GM12878 (cell line): ENCODE data around the gene ZNF577. TPM values are rescaled to one million over a fixed set of nuclear protein-coding genes. Genes with fewer than 3 reads are reported as not detected.

Source experiments
- ATAC-seq: fragments of 200-7000 bp; cut with Tn5 transposase; 3 replicates; pipeline ENCODE4 v1.9.1; 2020; ENCODE audit warnings: mild to moderate bottlenecking, moderate library complexity
- BruUV-seq: library from RNA; stranded (reverse); fragments of 400-500 nt; replicated peaks from 2 replicates; lab custom pipeline; 2021; lab: Mats Ljungman, UMichigan
- CTCF ChIA-PET: fragments of 300-600 bp; sonication (Branson Sonifier 250); formaldehyde crosslinking; extraction: SDS; loops from one replicate; lab custom pipeline; 2021; ENCODE audit warnings: inconsistent platforms; lab: Yijun Ruan, JAX
- POLR2A ChIA-PET: fragments of 350-600 bp; formaldehyde crosslinking; extraction: SDS; loops from one replicate; lab custom pipeline; 2021; ENCODE audit warnings: inconsistent platforms; lab: Charles Lee
- RAD21 ChIA-PET: fragments of 300-600 bp; sonication (Branson Sonifier 250); formaldehyde crosslinking; loops from one replicate; lab custom pipeline; 2023; ENCODE audit warnings: antibody characterized with exemption; ENCODE audit not compliant: unreplicated experiment; lab: Charles Lee
- SMC1A ChIA-PET: fragments of 300-600 bp; sonication (Branson Sonifier 250); formaldehyde crosslinking; loops from one replicate; lab custom pipeline; 2023; ENCODE audit not compliant: unreplicated experiment, uncharacterized antibody; lab: Charles Lee
- DNase-seq: peaks from one replicate; pipeline ENCODE4 v3.0.0-alpha.2; 2011; ENCODE audit warnings: low read depth, low spot score
- FAIRE-seq: peaks from 3 replicates; lab custom pipeline; 2011; peaks lifted over from hg19 to GRCh38; lab: Jason Lieb, UNC
- H2AFZ ChIP-seq: 2 replicates; pipeline ENCODE4 v1.6.0; 2011; ENCODE audit warnings: low read depth, low read length, control low read depth; ENCODE audit not compliant: control insufficient read depth
- H3K27ac ChIP-seq: 2 replicates; pipeline ENCODE4 v1.5.1; 2011; ENCODE audit warnings: control low read depth; ENCODE audit not compliant: control insufficient read depth, insufficient read depth
- H3K27me3 ChIP-seq, 2 experiments: replicated peaks in 1 of 2; 2 replicates each; pipeline versions ENCODE4 v1.6.0 to v1.6.1; 2011; ENCODE audit warnings: low read length in 1 of 2; ENCODE audit not compliant: control insufficient read depth in 2 of 2, insufficient read depth in 2 of 2
- H3K36me3 ChIP-seq, 2 experiments: 2 replicates each; pipeline ENCODE4 v1.5.1; 2011; ENCODE audit warnings: low read length in 1 of 2; ENCODE audit not compliant: control insufficient read depth in 2 of 2, insufficient read depth in 2 of 2
- H3K4me1 ChIP-seq: 2 replicates; pipeline ENCODE4 v1.6.1; 2011; ENCODE audit warnings: mild to moderate bottlenecking, low read length, moderate library complexity, mixed read lengths; ENCODE audit not compliant: control insufficient read depth, insufficient read depth
- H3K4me2 ChIP-seq: 2 replicates; pipeline ENCODE4 v1.6.0; 2011; ENCODE audit warnings: control low read depth; ENCODE audit not compliant: control insufficient read depth, insufficient read depth
- H3K4me3 ChIP-seq: fragments of 200-600 bp; sonication (generic); 2 replicates; pipeline ENCODE4 v1.5.1; 2016
- H3K79me2 ChIP-seq: 2 replicates; pipeline ENCODE4 v1.6.0; 2011; ENCODE audit warnings: low read length; ENCODE audit not compliant: control insufficient read depth, insufficient read depth
- H3K9ac ChIP-seq: 2 replicates; pipeline ENCODE4 v1.8.0; 2011; ENCODE audit warnings: low read length, control low read depth, mixed read lengths; ENCODE audit not compliant: control insufficient read depth, insufficient read depth
- H3K9me3 ChIP-seq: replicated peaks from 3 replicates; pipeline ENCODE4 v1.5.1; 2011; ENCODE audit warnings: mild to moderate bottlenecking, low read length; ENCODE audit not compliant: control insufficient read depth, insufficient read depth
- H4K20me1 ChIP-seq: 2 replicates; pipeline ENCODE4 v1.6.0; 2011; ENCODE audit not compliant: control insufficient read depth, insufficient read depth
- BACH1 ChIP-seq: fragments of 450-650 bp; IDR thresholded peaks from 2 replicates; pipeline ENCODE4 v1.6.1; 2017; ENCODE audit warnings: mild to moderate bottlenecking, borderline replicate concordance
- BCL11A ChIP-seq: IDR thresholded peaks from 2 replicates; pipeline ENCODE4 v1.6.1; 2011; ENCODE audit warnings: low read depth, low read length
- BRCA1 ChIP-seq: IDR thresholded peaks from 2 replicates; pipeline ENCODE4 v1.6.1; 2011; ENCODE audit warnings: low read depth, low read length, improper control_type of control experiment
- CBX3 ChIP-seq: fragments of 200-600 bp; sonication (generic); IDR thresholded peaks from 2 replicates; pipeline ENCODE4 v1.6.1; 2016; ENCODE audit warnings: low read depth, borderline replicate concordance
- CBX5 ChIP-seq: sonication (generic); IDR thresholded peaks from 2 replicates; pipeline ENCODE4 v1.6.1; 2016; ENCODE audit warnings: low read depth, moderate library complexity, mild to moderate bottlenecking, inconsistent platforms
- CEBPB ChIP-seq, 2 experiments: fragments of 150-350 bp in 1 of 2; IDR thresholded peaks; 2 replicates each; pipeline ENCODE4 v1.6.1; 2012 to 2014; ENCODE audit warnings: low read depth in 2 of 2, low read length in 2 of 2, borderline replicate concordance in 1 of 2, inconsistent platforms in 1 of 2
- CHD1 ChIP-seq: IDR thresholded peaks from 2 replicates; pipeline ENCODE4 v1.6.1; 2012; ENCODE audit warnings: low read depth, low read length, improper control_type of control experiment
- DPF2 ChIP-seq: fragments of 450-650 bp; IDR thresholded peaks from 2 replicates; pipeline ENCODE4 v1.6.1; 2017; ENCODE audit warnings: mild to moderate bottlenecking
- EP300 ChIP-seq, 2 experiments: fragments of 150-350 bp in 1 of 2; IDR thresholded peaks; 2 replicates each; pipeline ENCODE4 v1.6.1; 2011 to 2012; ENCODE audit warnings: low read depth in 2 of 2, low read length in 2 of 2, borderline replicate concordance in 1 of 2, improper control_type of control experiment in 1 of 2, inconsistent platforms in 1 of 2; ENCODE audit not compliant: control insufficient read depth in 1 of 2
- EZH2 ChIP-seq: IDR thresholded peaks from 2 replicates; pipeline ENCODE4 v1.6.1; 2012; ENCODE audit warnings: low read depth, mild to moderate bottlenecking, control low read depth, inconsistent platforms, low read length, borderline replicate concordance; ENCODE audit not compliant: control insufficient read depth
- KLF5 ChIP-seq: fragments of 450-650 bp; IDR thresholded peaks from 2 replicates; pipeline ENCODE4 v1.6.1; 2014; ENCODE audit warnings: mild to moderate bottlenecking; ENCODE audit not compliant: partially characterized antibody
- LARP7 ChIP-seq: fragments of 450-650 bp; IDR thresholded peaks from 2 replicates; pipeline ENCODE4 v1.6.1; 2017; ENCODE audit warnings: mild to moderate bottlenecking
- NFXL1 ChIP-seq: fragments of 450-650 bp; IDR thresholded peaks from 2 replicates; pipeline ENCODE4 v1.6.1; 2017; ENCODE audit warnings: antibody characterized with exemption, mild to moderate bottlenecking, borderline replicate concordance
- NRF1 ChIP-seq: conservative IDR thresholded peaks from 2 replicates; pipeline ENCODE4 v1.6.1; 2011; ENCODE audit warnings: mild to moderate bottlenecking, low read depth, low read length, improper control_type of control experiment
- SIX5 ChIP-seq: IDR thresholded peaks from 2 replicates; pipeline ENCODE4 v1.6.1; 2011; ENCODE audit warnings: mild to moderate bottlenecking, low read depth, low read length, moderate library complexity; ENCODE audit not compliant: severe bottlenecking
- SMAD5 ChIP-seq: IDR thresholded peaks from 2 replicates; pipeline ENCODE4 v1.6.1; 2016; ENCODE audit warnings: antibody characterized with exemption, low read depth
- SUPT20H ChIP-seq: IDR thresholded peaks from 2 replicates; pipeline ENCODE4 v1.6.1; 2011; ENCODE audit warnings: low read depth, mild to moderate bottlenecking, low read length, moderate library complexity, borderline replicate concordance; ENCODE audit not compliant: control insufficient read depth
- TCF7 ChIP-seq: IDR thresholded peaks from 2 replicates; pipeline ENCODE4 v1.6.1; 2014; ENCODE audit warnings: antibody characterized with exemption, borderline replicate concordance
- ZNF207 ChIP-seq: fragments of 450-650 bp; IDR thresholded peaks from 2 replicates; pipeline ENCODE4 v1.6.1; 2014; ENCODE audit warnings: antibody characterized with exemption, mild to moderate bottlenecking, borderline replicate concordance
- ZNF274 ChIP-seq: IDR thresholded peaks from one replicate; pipeline ENCODE4 v1.8.0; 2011; ENCODE audit not compliant: insufficient read length, insufficient read depth
- WGBS: methylation state at CpG from one replicate; pipeline ENCODE4 v1.1.6; 2016; ENCODE audit warnings: low lambda C conversion rate; ENCODE audit not compliant: insufficient replicate concordance, insufficient coverage; ENCODE audit errors: missing lambda C conversion rate; 5-methylcytosine and 5-hydroxymethylcytosine counted together
- in situ Hi-C: fragments of 300-500 bp; cut with MboI; formaldehyde crosslinking; loops from 9 replicates; pipeline ENCODE4 v1.14.3; 2018; ENCODE audit warnings: mixed read lengths
- intact Hi-C: fragments of 100-400 bp; cut with micrococcal nuclease; formaldehyde crosslinking; loops from one replicate; pipeline ENCODE4 v1.14.2; 2022; ENCODE audit not compliant: unreplicated experiment
- polyA plus RNA-seq, 11 experiments: library from polyadenylated mRNA; depleted of rRNA in 4 of 11; unstranded in 6 of 11; stranded (reverse) in 5 of 11; fragments of >200 nt; fragmentation: Nextera tagmentation in 4 of 11; fragmentation: Illumina TruSeq in 1 of 11; extraction: Ambion mirVana in 4 of 11; extraction: Trizol in 1 of 11; gene quantifications; 1 replicate in 1 of 11; 2 replicates in 10 of 11; pipeline versions ENCODE4 v1.2.1 to v1.2.3, GENCODE V29; 2011 to 2016; ENCODE audit warnings: inconsistent platforms in 2 of 11, missing spikeins in 2 of 11, low read depth in 1 of 11
- total RNA-seq, 4 experiments: library from RNA; depleted of rRNA in 3 of 4; stranded (reverse); fragments of >200 nt in 3 of 4; fragmentation: Illumina TruSeq in 1 of 4; extraction: Trizol in 1 of 4; gene quantifications; 2 replicates each; pipeline versions ENCODE4 v1.2.1 to v1.2.3, GENCODE V29; 2013 to 2021
- TF ChIP-seq, protein P1 (sequence below): fragments of 450-650 bp; IDR thresholded peaks from 2 replicates; pipeline ENCODE4 v1.6.1; 2016; ENCODE audit warnings: mild to moderate bottlenecking, moderate library complexity, borderline replicate concordance
- TF ChIP-seq, protein P2 (sequence below): IDR thresholded peaks from 2 replicates; pipeline ENCODE4 v1.6.1; 2011; ENCODE audit warnings: borderline replicate concordance, low read depth, mild to moderate bottlenecking, moderate library complexity, mixed read lengths, low read length; ENCODE audit not compliant: insufficient read depth; ENCODE audit errors: extremely low read length

The ZNF577 gene
- total and polyA plus RNA-seq, 10 of the 15 experiments (the other 5 are each of a cell fraction or from before 2014, with no cell fraction given): 1.0 to 6.1 (median 4.5) TPM

- 47% methylated on average over 5 of the region's 5 CpGs for WGBS
- no peak overlapping the region for H3K4me3 ChIP-seq
- CTCF ChIA-PET: interaction anchor here (0.5 kb wide), 1 partner anchor 325 kb away, joined by 4 read pairs; no protein-coding TSS in a partner anchor
- peaks cover 23% of the 10 kb centered on the region for H3K9me3 ChIP-seq
- intact Hi-C loops (no loop called here), in situ Hi-C loops (no loop called here)
- DNase-seq: no peak
- no peaks in the 10 kb centered on the region for H3K36me3 ChIP-seq
- H2AFZ ChIP-seq: no peak overlapping the region
- no peak for FAIRE-seq
- no TSS peak for BruUV-seq
- no peak overlapping the region for H3K4me2 ChIP-seq
- no peaks in the 10 kb centered on the region for H3K27me3 ChIP-seq
- RAD21 ChIA-PET: no interaction called here
- no peak overlapping the region for H3K27ac ChIP-seq
- ATAC-seq: no peak
- no peak overlapping the region for H3K9ac ChIP-seq
- H4K20me1 ChIP-seq: no peaks in the 10 kb centered on the region
- SMC1A ChIA-PET: no interaction called here
- H3K79me2 ChIP-seq: no peaks in the 10 kb centered on the region
- POLR2A ChIA-PET: no interaction called here
- H3K4me1 ChIP-seq: no peaks in the 10 kb centered on the region
- TF ChIP-seq NFXL1: no peak
- TF ChIP-seq BRCA1: no peak
- no peak for TF ChIP-seq BACH1
- no peak for TF ChIP-seq CHD1
- TF ChIP-seq DPF2: no peak
- no peak for TF ChIP-seq EZH2
- TF ChIP-seq ZNF274: peak; percentile 87
- TF ChIP-seq KLF5: peak; percentile 26
- TF ChIP-seq CBX3: no peak
- no peak for TF ChIP-seq SMAD5
- TF ChIP-seq, protein P1, sequence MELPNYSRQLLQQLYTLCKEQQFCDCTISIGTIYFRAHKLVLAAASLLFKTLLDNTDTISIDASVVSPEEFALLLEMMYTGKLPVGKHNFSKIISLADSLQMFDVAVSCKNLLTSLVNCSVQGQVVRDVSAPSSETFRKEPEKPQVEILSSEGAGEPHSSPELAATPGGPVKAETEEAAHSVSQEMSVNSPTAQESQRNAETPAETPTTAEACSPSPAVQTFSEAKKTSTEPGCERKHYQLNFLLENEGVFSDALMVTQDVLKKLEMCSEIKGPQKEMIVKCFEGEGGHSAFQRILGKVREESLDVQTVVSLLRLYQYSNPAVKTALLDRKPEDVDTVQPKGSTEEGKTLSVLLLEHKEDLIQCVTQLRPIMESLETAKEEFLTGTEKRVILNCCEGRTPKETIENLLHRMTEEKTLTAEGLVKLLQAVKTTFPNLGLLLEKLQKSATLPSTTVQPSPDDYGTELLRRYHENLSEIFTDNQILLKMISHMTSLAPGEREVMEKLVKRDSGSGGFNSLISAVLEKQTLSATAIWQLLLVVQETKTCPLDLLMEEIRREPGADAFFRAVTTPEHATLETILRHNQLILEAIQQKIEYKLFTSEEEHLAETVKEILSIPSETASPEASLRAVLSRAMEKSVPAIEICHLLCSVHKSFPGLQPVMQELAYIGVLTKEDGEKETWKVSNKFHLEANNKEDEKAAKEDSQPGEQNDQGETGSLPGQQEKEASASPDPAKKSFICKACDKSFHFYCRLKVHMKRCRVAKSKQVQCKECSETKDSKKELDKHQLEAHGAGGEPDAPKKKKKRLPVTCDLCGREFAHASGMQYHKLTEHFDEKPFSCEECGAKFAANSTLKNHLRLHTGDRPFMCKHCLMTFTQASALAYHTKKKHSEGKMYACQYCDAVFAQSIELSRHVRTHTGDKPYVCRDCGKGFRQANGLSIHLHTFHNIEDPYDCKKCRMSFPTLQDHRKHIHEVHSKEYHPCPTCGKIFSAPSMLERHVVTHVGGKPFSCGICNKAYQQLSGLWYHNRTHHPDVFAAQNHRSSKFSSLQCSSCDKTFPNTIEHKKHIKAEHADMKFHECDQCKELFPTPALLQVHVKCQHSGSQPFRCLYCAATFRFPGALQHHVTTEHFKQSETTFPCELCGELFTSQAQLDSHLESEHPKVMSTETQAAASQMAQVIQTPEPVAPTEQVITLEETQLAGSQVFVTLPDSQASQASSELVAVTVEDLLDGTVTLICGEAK: no peak
- TF ChIP-seq SIX5: no peak
- TF ChIP-seq CEBPB (IDR thresholded peaks at IDR 0.05; ENCODE audit: borderline replicate concordance in 1 of 2, low read depth in 2 of 2, low read length in 2 of 2): no peak
- no peak for TF ChIP-seq ZNF207
- no peak for TF ChIP-seq SUPT20H
- no peak for TF ChIP-seq EP300 (IDR thresholded peaks at IDR 0.05; ENCODE audit: borderline replicate concordance in 1 of 2, control insufficient read depth in 1 of 2, low read depth in 2 of 2, low read length in 2 of 2)
- 0 out of 2 replicates have a peak, but pooled peaks have one; percentile 49 for TF ChIP-seq CBX5
- TF ChIP-seq BCL11A: no peak
- no peak for TF ChIP-seq LARP7
- TF ChIP-seq, protein P2, sequence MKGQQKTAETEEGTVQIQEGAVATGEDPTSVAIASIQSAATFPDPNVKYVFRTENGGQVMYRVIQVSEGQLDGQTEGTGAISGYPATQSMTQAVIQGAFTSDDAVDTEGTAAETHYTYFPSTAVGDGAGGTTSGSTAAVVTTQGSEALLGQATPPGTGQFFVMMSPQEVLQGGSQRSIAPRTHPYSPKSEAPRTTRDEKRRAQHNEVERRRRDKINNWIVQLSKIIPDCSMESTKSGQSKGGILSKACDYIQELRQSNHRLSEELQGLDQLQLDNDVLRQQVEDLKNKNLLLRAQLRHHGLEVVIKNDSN: no peak
- no peak for TF ChIP-seq NRF1
- no peak for TF ChIP-seq TCF7
These were observed 27.6 kb upstream of the ZNF577 start for GRCh38 chr19:51915324-51915867.
